HEK293 (cell line): ENCODE data around the gene RHOF.
A peak's percentile ranks its signal among the peaks of the same experiment; 100 is the strongest.

Experiments
- CTCF ChIA-PET: fragments of 350-600 bp; formaldehyde crosslinking; extraction: SDS; loops from one replicate; lab custom pipeline; 2021; ENCODE audit warnings: antibody characterized with exemption; lab: Yijun Ruan, JAX
- POLR2A ChIA-PET: fragments of 300-600 bp; formaldehyde crosslinking; extraction: SDS; loops from one replicate; lab custom pipeline; 2020; ENCODE audit warnings: antibody characterized with exemption, inconsistent platforms; lab: Yijun Ruan, JAX
- H3K27ac ChIP-seq: fragments of 200-500 bp; sonication (Bioruptor generic); 2 replicates; pipeline ENCODE4 v1.5.1; 2014; ENCODE audit warnings: low read depth, low read length, control low read depth, inconsistent platforms; ENCODE audit errors: extremely low read depth
- H3K36me3 ChIP-seq, 2 experiments: fragments of 200-500 bp in 1 of 2; sonication (Bioruptor generic) in 1 of 2; 1 replicate in 1 of 2; 2 replicates in 1 of 2; pipeline ENCODE4 v1.5.1; 2014 to 2017; ENCODE audit warnings: inconsistent platforms in 2 of 2, low read length in 2 of 2; ENCODE audit not compliant: control insufficient read depth in 2 of 2, insufficient read depth in 1 of 2
- H3K4me1 ChIP-seq: fragments of 200-500 bp; sonication (Bioruptor generic); 2 replicates; pipeline ENCODE4 v1.5.1; 2014; ENCODE audit warnings: mild to moderate bottlenecking, low read length, inconsistent platforms; ENCODE audit not compliant: control insufficient read depth, insufficient read depth
- H3K4me3 ChIP-seq: 2 replicates; pipeline ENCODE4 v1.5.1; 2011; ENCODE audit warnings: low read depth, mild to moderate bottlenecking, control low read depth, low read length, moderate library complexity
- H3K9me3 ChIP-seq: fragments of 200-500 bp; sonication (Bioruptor generic); 2 replicates; pipeline ENCODE4 v1.5.1; 2014; ENCODE audit warnings: low read depth, low read length, inconsistent platforms; ENCODE audit not compliant: control insufficient read depth, insufficient read depth
- AEBP2 ChIP-seq: fragments of 450-650 bp; formaldehyde crosslinking; IDR thresholded peaks from 2 replicates; pipeline ENCODE4 v1.5.1; 2016; ENCODE audit warnings: missing biosample characterization, missing genetic modification characterization, borderline replicate concordance
- BCL11B ChIP-seq: fragments of 450-650 bp; formaldehyde crosslinking; IDR thresholded peaks from 2 replicates; pipeline ENCODE4 v1.5.1; 2016; ENCODE audit warnings: low read depth, missing biosample characterization, missing genetic modification characterization
- FEZF1 ChIP-seq: fragments of 450-650 bp; formaldehyde crosslinking; IDR thresholded peaks from 2 replicates; pipeline ENCODE4 v1.5.1; 2016; ENCODE audit warnings: missing biosample characterization, missing genetic modification characterization
- KLF1 ChIP-seq: fragments of 450-650 bp; formaldehyde crosslinking; IDR thresholded peaks from 2 replicates; pipeline ENCODE4 v1.5.1; 2016; ENCODE audit warnings: missing biosample characterization, missing genetic modification characterization
- KLF7 ChIP-seq: fragments of 450-650 bp; formaldehyde crosslinking; IDR thresholded peaks from 2 replicates; pipeline ENCODE4 v1.5.1; 2016; ENCODE audit warnings: missing biosample characterization, missing genetic modification characterization, borderline replicate concordance
- KLF8 ChIP-seq: fragments of 450-650 bp; formaldehyde crosslinking; IDR thresholded peaks from 2 replicates; pipeline ENCODE4 v1.5.1; 2016; ENCODE audit warnings: missing biosample characterization, missing genetic modification characterization
- KLF9 ChIP-seq: fragments of 450-650 bp; formaldehyde crosslinking; IDR thresholded peaks from 2 replicates; pipeline ENCODE4 v1.5.1; 2016; ENCODE audit warnings: missing biosample characterization, missing genetic modification characterization, low read depth
- MEIS1 ChIP-seq: sonication (generic); formaldehyde crosslinking; IDR thresholded peaks from 2 replicates; pipeline ENCODE4 v1.8.1; 2022; ENCODE audit warnings: missing genetic modification reagents, mild to moderate bottlenecking, borderline replicate concordance
- SP2 ChIP-seq: fragments of 450-650 bp; formaldehyde crosslinking; IDR thresholded peaks from 2 replicates; pipeline ENCODE4 v1.5.1; 2016; ENCODE audit warnings: missing biosample characterization, missing genetic modification characterization
- ZBTB10 ChIP-seq: fragments of 450-650 bp; formaldehyde crosslinking; IDR thresholded peaks from 2 replicates; pipeline ENCODE4 v1.5.1; 2016; ENCODE audit warnings: missing biosample characterization, missing genetic modification characterization
- ZBTB17 ChIP-seq: fragments of 450-650 bp; formaldehyde crosslinking; IDR thresholded peaks from 2 replicates; pipeline ENCODE4 v1.5.1; 2016; ENCODE audit warnings: missing biosample characterization, missing genetic modification characterization
- ZBTB20 ChIP-seq: fragments of 450-650 bp; formaldehyde crosslinking; IDR thresholded peaks from 2 replicates; pipeline ENCODE4 v1.5.1; 2016; ENCODE audit warnings: missing biosample characterization, missing genetic modification characterization
- ZBTB8A ChIP-seq: fragments of 450-650 bp; formaldehyde crosslinking; IDR thresholded peaks from 2 replicates; pipeline ENCODE4 v1.5.1; 2016; ENCODE audit warnings: missing biosample characterization, missing genetic modification characterization
- ZEB2 ChIP-seq: fragments of 450-650 bp; formaldehyde crosslinking; IDR thresholded peaks from 2 replicates; pipeline ENCODE4 v1.5.1; 2016; ENCODE audit warnings: missing biosample characterization, missing genetic modification characterization
- ZFHX2 ChIP-seq: fragments of 450-650 bp; formaldehyde crosslinking; conservative IDR thresholded peaks from 2 replicates; pipeline ENCODE4 v1.5.1; 2016; ENCODE audit warnings: missing biosample characterization, missing genetic modification characterization
- ZNF169 ChIP-seq: fragments of 450-650 bp; formaldehyde crosslinking; IDR thresholded peaks from 2 replicates; pipeline ENCODE4 v1.5.1; 2016; ENCODE audit warnings: missing biosample characterization, missing genetic modification characterization
- ZNF280C ChIP-seq: fragments of 450-650 bp; formaldehyde crosslinking; IDR thresholded peaks from 2 replicates; pipeline ENCODE4 v1.5.1; 2016; ENCODE audit warnings: missing biosample characterization, missing genetic modification characterization
- ZNF404 ChIP-seq: fragments of 450-650 bp; formaldehyde crosslinking; IDR thresholded peaks from 2 replicates; pipeline ENCODE4 v1.5.1; 2017; ENCODE audit warnings: missing biosample characterization, missing genetic modification characterization
- ZNF501 ChIP-seq: fragments of 450-650 bp; formaldehyde crosslinking; IDR thresholded peaks from 2 replicates; pipeline ENCODE4 v1.5.1; 2016; ENCODE audit warnings: missing biosample characterization, missing genetic modification characterization
- ZNF513 ChIP-seq: fragments of 450-650 bp; IDR thresholded peaks from 2 replicates; pipeline ENCODE4 v1.5.1; 2018; ENCODE audit warnings: missing biosample characterization, missing genetic modification characterization
- ZNF529 ChIP-seq: fragments of 450-650 bp; formaldehyde crosslinking; IDR thresholded peaks from 2 replicates; pipeline ENCODE4 v1.5.1; 2017; ENCODE audit warnings: missing genetic modification characterization, missing biosample characterization; ENCODE audit not compliant: insufficient replicate concordance
- ZNF610 ChIP-seq: fragments of 450-650 bp; formaldehyde crosslinking; IDR thresholded peaks from 2 replicates; pipeline ENCODE4 v1.5.1; 2016; ENCODE audit warnings: missing biosample characterization, missing genetic modification characterization, borderline replicate concordance
- ZNF654 ChIP-seq: fragments of 450-650 bp; formaldehyde crosslinking; IDR thresholded peaks from 2 replicates; pipeline ENCODE4 v1.5.1; 2016; ENCODE audit warnings: low read depth, missing biosample characterization, missing genetic modification characterization
- ZNF660 ChIP-seq: fragments of 450-650 bp; IDR thresholded peaks from 2 replicates; pipeline ENCODE4 v1.5.1; 2018; ENCODE audit warnings: missing biosample characterization, mild to moderate bottlenecking, missing genetic modification characterization
- ZNF677 ChIP-seq: fragments of 450-650 bp; IDR thresholded peaks from 2 replicates; pipeline ENCODE4 v1.5.0; 2018; ENCODE audit warnings: missing biosample characterization, mild to moderate bottlenecking, missing genetic modification characterization, moderate library complexity
- ZNF692 ChIP-seq: fragments of 450-650 bp; formaldehyde crosslinking; IDR thresholded peaks from 2 replicates; pipeline ENCODE4 v1.5.1; 2016; ENCODE audit warnings: missing biosample characterization, missing genetic modification characterization
- ZSCAN23 ChIP-seq: fragments of 450-650 bp; formaldehyde crosslinking; IDR thresholded peaks from 2 replicates; pipeline ENCODE4 v1.5.1; 2016; ENCODE audit warnings: missing biosample characterization, missing genetic modification characterization
- ZSCAN30 ChIP-seq: fragments of 450-650 bp; IDR thresholded peaks from 2 replicates; pipeline ENCODE4 v1.5.1; 2018; ENCODE audit warnings: missing biosample characterization, mild to moderate bottlenecking, missing genetic modification characterization, moderate library complexity

RHOF gene

GRCh38 chr12:121799842-121800693, 6.6 kb upstream of the RHOF start:
- peaks cover 20% of the 10 kb centered on the region for H3K4me1 ChIP-seq
- ChIA-PET CTCF (interaction anchor here (0.5 to 4.4 kb wide), 2 partner anchors 12 to 78 kb away, joined by 3 to 23 read pairs; no protein-coding TSS in a partner anchor), POLR2A (interaction anchor here (1.1 to 8.9 kb wide), 4 partner anchors 9 to 89 kb away, joined by 3 to 165 read pairs (median 9); partner anchors contain the start of gene PSMD9)
- H3K27ac ChIP-seq: peak overlapping the region; percentile 100
- peaks cover 0 to 25% of the 10 kb centered on the region in 2 experiments; a peak in 1 of 3 replicates for H3K36me3 ChIP-seq
- no peaks in the 10 kb centered on the region for H3K9me3 ChIP-seq
- peak overlapping the region; percentile 71 for H3K4me3 ChIP-seq
- TF ChIP-seq ZSCAN30: peak; percentile 86
- TF ChIP-seq ZBTB8A (tag by site-specific recombination): peak; percentile 98
- no peak for TF ChIP-seq ZNF169 (tag by site-specific recombination)
- TF ChIP-seq KLF1 (tag by site-specific recombination): peak; percentile 94
- no peak for TF ChIP-seq MEIS1 (CRISPR knock-in tag)
- peak; percentile 76 for TF ChIP-seq ZFHX2 (tag by site-specific recombination)
- peak; percentile 99 for TF ChIP-seq ZBTB10 (tag by site-specific recombination)
- no peak for TF ChIP-seq ZNF404 (tag by site-specific recombination)
- TF ChIP-seq ZBTB20 (tag by site-specific recombination): peak; percentile 98
- peak; percentile 99 for TF ChIP-seq KLF8 (tag by site-specific recombination)
- no peak for TF ChIP-seq ZNF529 (tag by site-specific recombination)
- peak; percentile 93 for TF ChIP-seq KLF7
- peak; percentile 72 for TF ChIP-seq SP2 (tag by site-specific recombination)
- TF ChIP-seq ZNF692 (tag by site-specific recombination): peak; percentile 63
- peak; percentile 97 for TF ChIP-seq BCL11B (tag by site-specific recombination)
- TF ChIP-seq FEZF1 (tag by site-specific recombination): peak; percentile 30; the same call in 1 of the 2 replicates
- TF ChIP-seq ZNF660: 0 out of 2 replicates have a peak, but pooled peaks have one; percentile 46
- no peak for TF ChIP-seq AEBP2 (tag by site-specific recombination)
- no peak for TF ChIP-seq ZNF280C
- TF ChIP-seq ZNF501 (tag by site-specific recombination): peak; percentile 89
- 0 out of 2 replicates have a peak, but pooled peaks have one; percentile 10 for TF ChIP-seq ZNF677
- TF ChIP-seq ZSCAN23: 0 out of 2 replicates have a peak, but pooled peaks have one; percentile 70
- peak; percentile 66; the same call in 1 of the 2 replicates for TF ChIP-seq ZBTB17 (tag by site-specific recombination)
- TF ChIP-seq KLF9: peak; percentile 62
- TF ChIP-seq ZNF654 (tag by site-specific recombination): no peak
- TF ChIP-seq ZNF610: 0 out of 2 replicates have a peak, but pooled peaks have one; percentile 64
- TF ChIP-seq ZNF513 (tag by site-specific recombination): no peak; the same call in 1 of the 2 replicates
- peak; percentile 96 for TF ChIP-seq ZEB2
